SU-DHL-6 (cell line): ENCODE results near the gene GRID1.

Experiments
- H2AFZ ChIP-seq: fragments of 200-600 bp; sonication (generic); 2 replicates; pipeline ENCODE4 v1.6.1; 2014; ENCODE audit warnings: low read depth, mild to moderate bottlenecking, moderate library complexity, mixed read lengths, antibody characterized with exemption, low read length; ENCODE audit not compliant: severe bottlenecking
- H3F3A ChIP-seq: fragments of 200-600 bp; shearing (Covaris generic); 2 replicates; pipeline ENCODE4 v1.6.0; 2016; ENCODE audit warnings: antibody characterized with exemption, mild to moderate bottlenecking; ENCODE audit not compliant: insufficient read depth
- H3K27ac ChIP-seq: fragments of 200-600 bp; sonication (generic); 2 replicates; pipeline ENCODE4 v1.5.1; 2016; ENCODE audit warnings: low read depth, mild to moderate bottlenecking, low read length, moderate library complexity, mixed read lengths
- H3K27me3 ChIP-seq: fragments of 200-600 bp; sonication (generic), shearing (Covaris generic); 2 replicates; pipeline ENCODE4 v1.6.0; 2014; ENCODE audit warnings: mild to moderate bottlenecking, low read length
- H3K36me3 ChIP-seq: fragments of 200-600 bp; sonication (generic); 2 replicates; pipeline ENCODE4 v1.6.1; 2014; ENCODE audit warnings: mild to moderate bottlenecking, low read length, mixed read lengths
- H3K4me2 ChIP-seq: fragments of 300-600, 200-600 bp; shearing (Covaris generic), sonication (generic); 2 replicates; pipeline ENCODE4 v1.6.0; 2014; ENCODE audit warnings: low read length, low read depth, mild to moderate bottlenecking; ENCODE audit not compliant: poor library complexity, severe bottlenecking
- H3K4me3 ChIP-seq: fragments of 200-600 bp; sonication (generic); 2 replicates; pipeline ENCODE4 v1.5.1; 2014; ENCODE audit warnings: antibody characterized with exemption, low read length, mild to moderate bottlenecking, mixed read lengths; ENCODE audit not compliant: insufficient read depth, poor library complexity, severe bottlenecking
- H3K79me2 ChIP-seq: fragments of 200-600 bp; sonication (generic); 2 replicates; pipeline ENCODE4 v1.6.1; 2014; ENCODE audit warnings: mild to moderate bottlenecking, low read length, moderate library complexity; ENCODE audit not compliant: insufficient read depth
- H3K9ac ChIP-seq: fragments of 200-600 bp; sonication (generic); 2 replicates; pipeline ENCODE4 v1.7.0; 2014; ENCODE audit warnings: mild to moderate bottlenecking, low read length
- H3K9me2 ChIP-seq: fragments of 200-600 bp; sonication (generic); replicated peaks from 2 replicates; pipeline ENCODE4 v1.6.1; 2014; ENCODE audit warnings: low read length; ENCODE audit not compliant: insufficient read depth
- H3K9me3 ChIP-seq: fragments of 200-600 bp; sonication (generic); 2 replicates; pipeline ENCODE4 v1.6.1; 2014; ENCODE audit warnings: low read length, mixed read lengths; ENCODE audit not compliant: insufficient read depth
- H4K20me1 ChIP-seq: fragments of 200-600 bp; sonication (generic); 2 replicates; pipeline ENCODE4 v1.6.1; 2014; ENCODE audit warnings: low read depth, mild to moderate bottlenecking, antibody characterized with exemption, low read length, moderate library complexity, mixed read lengths
- CTCF ChIP-seq: fragments of 200-600 bp; sonication (generic); IDR thresholded peaks from one replicate; pipeline ENCODE4 v1.5.1; 2017; ENCODE audit warnings: antibody characterized with exemption, mild to moderate bottlenecking, low read length, moderate library complexity; ENCODE audit not compliant: insufficient read depth, poor library complexity, severe bottlenecking
- EZH2phosphoT487 ChIP-seq: fragments of 200-600 bp; sonication (generic), shearing (Covaris generic); conservative IDR thresholded peaks from 2 replicates; pipeline ENCODE4 v1.6.1; 2018; ENCODE audit warnings: mild to moderate bottlenecking, antibody characterized with exemption, low read length, moderate library complexity, mixed read lengths

Gene GRID1

GRCh38 chr10:86036544-86036831 is 330.1 kb downstream of the GRID1 start:
- Histone ChIP-seq H3K79me2 (no peaks in the 10 kb centered on the region), H3K27me3 (no peaks in the 10 kb centered on the region), H3K9me2 (no peaks in the 10 kb centered on the region), H3K36me3 (no peaks in the 10 kb centered on the region), H3K4me2 (no peak overlapping the region), H3K9me3 (no peaks in the 10 kb centered on the region), H3K4me3 (no peak overlapping the region), H3K9ac (no peak overlapping the region), H4K20me1 (no peaks in the 10 kb centered on the region), H3F3A (no peaks in the 10 kb centered on the region), H3K27ac (no peak overlapping the region), H2AFZ (no peak overlapping the region)
- TF ChIP-seq EZH2phosphoT487: no peak
- no peak for TF ChIP-seq CTCF

GRCh38 chr10:86035791-86036543 is 330.6 kb downstream of the GRID1 start:
- Histone ChIP-seq H3K4me3 (no peak overlapping the region), H3K4me2 (no peak overlapping the region)

GRCh38 chr10:86034710-86035109 is 331.9 kb downstream of the GRID1 start:
- no peaks in the 10 kb centered on the region for H3K36me3 ChIP-seq
- TF ChIP-seq EZH2phosphoT487: no peak
- TF ChIP-seq CTCF: no peak
- H3K9ac ChIP-seq: no peak overlapping the region
- H4K20me1 ChIP-seq: no peaks in the 10 kb centered on the region
- no peaks in the 10 kb centered on the region for H3K9me2 ChIP-seq
- H3K4me2 ChIP-seq: no peak overlapping the region
- peaks cover 16% of the 10 kb centered on the region; the same call in 1 of the 2 replicates for H3K9me3 ChIP-seq
- no peak overlapping the region for H3K27ac ChIP-seq
- no peaks in the 10 kb centered on the region for H3K27me3 ChIP-seq
- H3K79me2 ChIP-seq: no peaks in the 10 kb centered on the region
- no peak overlapping the region for H3K4me3 ChIP-seq
- no peak overlapping the region for H2AFZ ChIP-seq
- no peaks in the 10 kb centered on the region for H3F3A ChIP-seq

More at GRCh38 chr10:86035791-86036543, 330.6 kb downstream of the GRID1 start:
- no peaks in the 10 kb centered on the region for H3F3A ChIP-seq
- H3K36me3 ChIP-seq: no peaks in the 10 kb centered on the region
- no peak overlapping the region for H3K9ac ChIP-seq
- no peaks in the 10 kb centered on the region for H4K20me1 ChIP-seq
- TF ChIP-seq EZH2phosphoT487: no peak
- no peak for TF ChIP-seq CTCF
- H3K9me2 ChIP-seq: no peaks in the 10 kb centered on the region
- H3K27ac ChIP-seq: no peak overlapping the region
- no peaks in the 10 kb centered on the region for H3K27me3 ChIP-seq
- H3K79me2 ChIP-seq: no peaks in the 10 kb centered on the region
- no peak overlapping the region for H2AFZ ChIP-seq
- H3K9me3 ChIP-seq: peaks cover 3% of the 10 kb centered on the region; the same call in 1 of the 2 replicates
